ENCODE data around the gene FAM151A. TPM values are rescaled to one million over a fixed set of nuclear protein-coding genes. Genes with fewer than 3 reads are reported as not detected.

FAM151A gene
- total and polyA plus RNA-seq, 12 donors: 0.11 to 0.85 (median 0.20) TPM; not detected in 8

GRCh38 chr1:54615531-54616279, 7.6 kb downstream of the FAM151A start:
- H3K27me3 ChIP-seq: no peaks in the 10 kb centered on the region
- intact Hi-C loops (cut with DNase I): no loop called here
- no peak overlapping the region for H3K4me3 ChIP-seq
- peak in 2 of 7 donors; percentile 24 to 33 for DNase-seq
- H3K9me3 ChIP-seq (replicated peaks in 1 of 3): no peaks in the 10 kb centered on the region
- 63 to 69% (median 67%) methylated on average over 7 to 13 of the region's 13 CpGs for WGBS, 4 donors
- no peaks in the 10 kb centered on the region for H3K36me3 ChIP-seq (replicated peaks in 1 of 2)
- H3K27ac ChIP-seq: no peak overlapping the region
- TF ChIP-seq, protein P1, sequence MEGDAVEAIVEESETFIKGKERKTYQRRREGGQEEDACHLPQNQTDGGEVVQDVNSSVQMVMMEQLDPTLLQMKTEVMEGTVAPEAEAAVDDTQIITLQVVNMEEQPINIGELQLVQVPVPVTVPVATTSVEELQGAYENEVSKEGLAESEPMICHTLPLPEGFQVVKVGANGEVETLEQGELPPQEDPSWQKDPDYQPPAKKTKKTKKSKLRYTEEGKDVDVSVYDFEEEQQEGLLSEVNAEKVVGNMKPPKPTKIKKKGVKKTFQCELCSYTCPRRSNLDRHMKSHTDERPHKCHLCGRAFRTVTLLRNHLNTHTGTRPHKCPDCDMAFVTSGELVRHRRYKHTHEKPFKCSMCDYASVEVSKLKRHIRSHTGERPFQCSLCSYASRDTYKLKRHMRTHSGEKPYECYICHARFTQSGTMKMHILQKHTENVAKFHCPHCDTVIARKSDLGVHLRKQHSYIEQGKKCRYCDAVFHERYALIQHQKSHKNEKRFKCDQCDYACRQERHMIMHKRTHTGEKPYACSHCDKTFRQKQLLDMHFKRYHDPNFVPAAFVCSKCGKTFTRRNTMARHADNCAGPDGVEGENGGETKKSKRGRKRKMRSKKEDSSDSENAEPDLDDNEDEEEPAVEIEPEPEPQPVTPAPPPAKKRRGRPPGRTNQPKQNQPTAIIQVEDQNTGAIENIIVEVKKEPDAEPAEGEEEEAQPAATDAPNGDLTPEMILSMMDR (IDR thresholded peaks at IDR 0.05): no peak
- no peak for TF ChIP-seq POLR2A (IDR thresholded peaks at IDR 0.05)
- H3K4me1 ChIP-seq (replicated peaks in 1 of 2): no peaks in the 10 kb centered on the region

- no peak for TF ChIP-seq POLR2A (IDR thresholded peaks at IDR 0.05)
- TF ChIP-seq, protein P1 (IDR thresholded peaks at IDR 0.05): no peak
- no peak for DNase-seq
- Histone ChIP-seq H3K4me3 (no peak overlapping the region), H3K27ac (no peak overlapping the region), H3K36me3 (replicated peaks in 1 of 2) (no peaks in the 10 kb centered on the region), H3K4me1 (replicated peaks in 1 of 2) (peaks cover 0 to 3% of the 10 kb centered on the region in 2 donors), H3K9me3 (replicated peaks in 1 of 3) (no peaks in the 10 kb centered on the region), H3K27me3 (no peaks in the 10 kb centered on the region)
- intact Hi-C loops (cut with DNase I): no loop called here
- 76 to 84% (median 81%) methylated on average over 8 of the region's 8 CpGs for WGBS, 4 donors
Measured at GRCh38 chr1:54614563-54614962, 8.8 kb downstream of the FAM151A start.

GRCh38 chr1:54614024-54614423, 9.3 kb downstream of the FAM151A start:
- no peaks in the 10 kb centered on the region for H3K36me3 ChIP-seq (replicated peaks in 1 of 2)
- H3K4me3 ChIP-seq: no peak overlapping the region
- H3K4me1 ChIP-seq (replicated peaks in 1 of 2): peaks cover 0 to 4% of the 10 kb centered on the region in 2 donors
- WGBS, 4 donors: 77 to 94% (median 91%) methylated on average over 2 of the region's 2 CpGs
- TF ChIP-seq, protein P1 (IDR thresholded peaks at IDR 0.05): no peak
- no peak for TF ChIP-seq POLR2A (IDR thresholded peaks at IDR 0.05)
- H3K9me3 ChIP-seq (replicated peaks in 1 of 3): no peaks in the 10 kb centered on the region
- H3K27ac ChIP-seq: no peak overlapping the region
- intact Hi-C loops (cut with DNase I): no loop called here
- H3K27me3 ChIP-seq: no peaks in the 10 kb centered on the region
- no peak for DNase-seq

DNA sequence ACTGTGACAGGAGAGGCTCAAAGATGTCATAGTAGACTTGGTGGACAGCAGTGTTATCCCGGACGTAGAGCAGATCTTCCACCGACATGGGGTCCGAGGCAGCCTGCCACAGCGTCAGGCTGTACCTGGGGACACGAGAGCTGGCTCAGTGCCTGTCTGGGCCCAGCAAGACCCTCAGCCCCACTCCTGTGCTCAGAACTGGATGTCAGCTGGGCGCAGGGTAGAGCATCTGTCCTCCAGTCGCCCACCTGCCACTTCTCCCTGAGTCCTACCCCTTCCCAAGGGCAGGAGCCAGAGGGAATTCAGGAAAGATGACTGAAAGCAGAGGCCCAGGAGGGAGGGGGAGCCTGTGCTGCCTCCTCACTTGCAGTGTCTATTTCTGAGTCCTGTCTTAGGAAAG, 11.7 kb downstream of the FAM151A start:
- Histone ChIP-seq H3K36me3 (replicated peaks in 1 of 2) (no peaks in the 10 kb centered on the region), H3K4me1 (replicated peaks in 1 of 2) (peaks cover 0 to 4% of the 10 kb centered on the region in 2 donors), H3K4me3 (no peak overlapping the region), H3K9me3 (replicated peaks in 1 of 3) (no peaks in the 10 kb centered on the region), H3K27me3 (no peaks in the 10 kb centered on the region), H3K27ac (no peak overlapping the region)
- TF ChIP-seq, protein P1 (IDR thresholded peaks at IDR 0.05): no peak
- no peak for TF ChIP-seq POLR2A (IDR thresholded peaks at IDR 0.05)
- intact Hi-C loops (cut with DNase I): no loop called here
- WGBS, 4 donors: 89 to 92% (median 89%) methylated on average over 4 to 8 of the region's 8 CpGs
- no peak for DNase-seq

All from adrenal gland (tissue), 12 donors.